Stimulated activated CD4-positive, alpha-beta T cell treated with anti-CD3 and anti-CD28 coated beads, Interleukin-12 subunit alpha, Interleukin-12 subunit beta, amount 100 ng/mL, for 24 hours (primary cell): Measurements from ENCODE around the gene POLR3B.
"Not testable (repeated sequence)": the region's sequence is repeated elsewhere in the genome, so short reads cannot be mapped to it uniquely, and the experiment has no call there.

ENCODE experiments used
- DNase-seq, 2 experiments: peaks; one replicate each; pipeline ENCODE4 v3.0.0-alpha.2; 2020; ENCODE audit warnings: low read depth in 2 of 2

Gene POLR3B

DNA sequence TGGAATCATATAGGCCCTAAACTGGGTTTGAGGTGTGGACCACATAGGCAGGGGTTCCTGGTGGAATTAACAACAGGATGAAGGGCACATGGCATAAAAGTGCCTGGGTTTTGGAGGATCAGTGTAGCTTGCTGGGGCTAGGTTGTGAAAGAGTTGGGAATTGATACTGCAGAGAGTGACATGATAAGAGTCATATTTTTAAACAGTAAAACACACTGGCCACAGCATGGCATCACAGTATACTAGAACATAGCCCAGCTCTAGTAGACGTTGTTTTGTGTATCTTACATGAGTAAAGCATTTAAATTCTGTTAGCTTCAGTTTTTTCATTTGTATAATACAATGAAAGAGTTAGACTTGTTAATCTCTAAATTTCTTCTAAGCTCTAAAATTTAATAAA is 102.0 kb downstream of the POLR3B start:
- DNase-seq, result no peak

DNA sequence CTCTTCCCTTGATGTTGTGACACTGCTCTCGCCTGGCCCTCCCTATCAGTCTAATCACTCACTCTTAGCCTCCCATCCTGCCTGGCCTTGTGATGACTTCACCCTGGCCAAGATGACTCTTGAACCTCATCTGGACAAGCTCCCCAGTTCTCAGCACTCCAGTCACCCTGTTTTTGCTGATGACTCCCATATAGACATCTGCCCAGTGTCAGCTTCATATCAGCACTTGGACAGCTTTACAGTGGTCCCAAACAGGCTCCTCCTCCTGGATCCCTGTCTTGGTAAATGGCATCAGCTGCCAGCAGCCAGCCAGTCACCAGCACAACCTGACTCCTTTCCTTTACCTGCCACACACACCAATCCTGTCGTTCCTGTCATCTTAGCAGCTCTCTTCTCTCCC is 104.2 kb downstream of the POLR3B start:
- no peak for DNase-seq

DNA sequence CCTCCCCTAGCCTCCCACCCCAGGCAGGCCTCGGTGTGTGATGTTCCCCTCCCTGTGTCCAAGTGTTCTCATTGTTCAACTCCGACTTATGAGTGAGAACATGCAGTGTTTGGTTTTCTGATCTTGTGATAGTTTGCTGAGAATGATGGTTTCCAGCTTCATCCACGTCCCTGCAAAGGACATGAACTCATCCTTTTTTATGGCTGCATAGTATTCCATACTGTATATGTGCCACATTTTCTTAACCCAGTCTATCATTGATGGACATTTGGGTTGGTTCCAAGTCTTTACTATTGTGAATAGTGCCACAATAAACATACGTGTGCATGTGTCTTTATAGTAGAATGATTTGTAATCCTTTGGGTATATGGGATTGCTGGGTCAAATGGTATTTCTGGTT is 108.1 kb downstream of the POLR3B start:
- not testable (repeated sequence) for DNase-seq

DNA sequence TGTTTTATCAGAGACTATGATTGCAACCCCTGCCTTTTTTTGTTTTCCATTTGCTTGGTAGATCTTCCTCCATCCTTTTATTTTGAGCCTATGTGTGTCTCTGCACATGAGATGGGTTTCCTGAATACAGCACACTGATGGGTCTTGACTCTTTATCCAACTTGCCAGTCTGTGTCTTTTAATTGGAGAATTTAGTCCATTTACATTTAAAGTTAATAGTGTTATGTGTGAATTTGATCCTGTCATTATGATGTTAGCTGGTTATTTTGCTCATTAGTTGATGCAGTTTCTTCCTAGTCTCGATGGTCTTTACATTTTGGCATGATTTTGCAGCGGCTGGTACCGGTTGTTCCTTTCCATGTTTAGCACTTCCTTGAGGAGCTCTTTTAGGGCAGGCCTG is 118.1 kb downstream of the POLR3B start:
- DNase-seq, result not testable (repeated sequence)

DNA sequence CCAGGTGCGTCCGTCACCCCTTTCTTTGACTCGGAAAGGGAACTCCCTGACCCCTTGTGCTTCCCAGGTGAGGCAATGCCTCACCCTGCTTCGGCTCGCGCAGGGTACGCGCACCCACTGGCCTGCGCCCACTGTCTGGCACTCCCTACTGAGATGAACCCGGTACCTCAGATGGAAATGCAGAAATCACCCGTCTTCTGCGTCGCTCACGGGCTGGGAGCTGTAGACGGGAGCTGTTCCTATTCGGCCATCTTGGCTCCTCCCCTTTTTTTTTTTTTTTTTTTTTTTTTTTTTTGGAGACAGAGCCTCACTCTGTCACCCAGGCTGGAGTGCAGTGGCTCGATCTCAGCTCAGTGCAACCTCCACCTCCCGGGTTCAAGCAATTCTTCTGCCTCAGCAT is 120.1 kb downstream of the POLR3B start:
- not testable (repeated sequence) for DNase-seq

DNA sequence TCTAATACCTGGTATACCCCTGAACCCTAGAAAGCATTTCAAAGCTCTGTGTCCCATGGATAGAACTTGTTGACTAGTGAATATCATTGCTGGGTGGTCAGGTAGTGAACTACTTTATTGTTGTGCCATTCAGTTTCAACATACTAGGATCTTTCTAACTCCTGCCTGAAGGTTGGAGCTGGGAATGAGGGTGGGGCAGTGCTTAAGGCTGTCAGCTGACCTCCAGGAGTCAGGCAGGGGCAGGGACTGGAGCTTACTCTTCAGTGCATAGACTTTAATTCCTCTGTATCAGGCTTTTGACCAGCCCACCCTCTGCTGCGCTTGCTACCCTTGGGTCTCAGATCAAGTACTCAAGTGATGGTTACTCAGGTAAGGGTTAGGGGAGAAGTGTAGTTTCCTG is 122.7 kb downstream of the POLR3B start:
- DNase-seq, result no peak

DNA sequence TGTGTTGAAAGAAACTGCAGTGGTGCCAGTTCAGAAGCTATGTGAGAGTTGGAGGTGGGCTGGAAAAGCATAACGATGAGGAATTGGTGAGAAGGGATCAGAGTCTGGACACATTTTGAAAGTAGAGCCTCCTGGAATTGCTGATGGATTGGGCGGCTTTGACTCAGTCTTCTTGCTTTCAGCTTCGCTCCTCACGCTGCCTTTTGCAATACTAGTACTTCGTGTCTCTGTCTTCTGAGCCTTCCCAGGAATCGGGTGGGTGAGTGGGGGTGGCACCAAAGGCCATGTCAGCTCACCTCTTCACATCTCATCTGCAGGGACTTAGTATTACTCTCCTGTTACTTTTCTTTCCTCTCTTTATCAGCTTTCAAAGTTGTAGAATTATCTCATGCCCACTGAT is 123.7 kb downstream of the POLR3B start:
- DNase-seq, result no peak

DNA sequence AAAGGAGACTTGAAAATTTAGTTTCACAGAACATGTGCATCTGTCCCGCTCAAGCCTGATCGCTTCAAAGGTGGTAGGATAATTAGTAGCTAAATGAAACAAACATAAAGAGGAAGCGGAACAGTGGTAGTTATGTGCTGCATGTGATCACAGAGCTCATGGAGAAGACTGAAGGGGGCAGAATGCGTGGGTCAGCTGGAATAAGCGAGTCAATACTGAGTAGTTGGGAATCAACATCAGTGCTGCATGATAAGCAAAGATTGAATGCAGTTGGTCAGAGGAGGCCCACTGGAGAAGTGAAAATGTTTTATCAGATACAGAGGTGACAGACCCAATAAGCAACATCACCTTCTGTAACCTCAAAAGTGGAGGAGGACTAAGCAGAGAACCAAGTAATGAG is 130.1 kb downstream of the POLR3B start:
- DNase-seq, result no peak

DNA sequence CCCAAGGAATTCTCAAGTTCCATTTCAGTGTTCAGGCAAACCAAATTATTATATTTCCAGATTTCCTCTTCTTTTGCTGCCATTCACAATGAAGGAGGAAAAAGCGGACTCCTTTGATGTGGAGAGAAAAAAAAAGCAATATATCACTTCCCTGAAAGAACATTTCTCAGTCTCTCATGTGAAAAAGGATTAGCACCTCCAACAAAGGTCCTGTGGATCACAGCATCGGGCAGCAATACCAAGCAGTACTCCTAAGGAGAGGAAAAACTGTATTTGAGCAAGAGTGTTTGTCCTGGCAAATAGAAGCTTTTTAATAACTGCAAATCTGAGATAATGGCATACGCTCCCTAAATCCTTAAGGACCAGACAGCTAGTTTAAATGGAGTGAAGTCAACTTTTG is 131.3 kb downstream of the POLR3B start:
- no peak for DNase-seq

DNA sequence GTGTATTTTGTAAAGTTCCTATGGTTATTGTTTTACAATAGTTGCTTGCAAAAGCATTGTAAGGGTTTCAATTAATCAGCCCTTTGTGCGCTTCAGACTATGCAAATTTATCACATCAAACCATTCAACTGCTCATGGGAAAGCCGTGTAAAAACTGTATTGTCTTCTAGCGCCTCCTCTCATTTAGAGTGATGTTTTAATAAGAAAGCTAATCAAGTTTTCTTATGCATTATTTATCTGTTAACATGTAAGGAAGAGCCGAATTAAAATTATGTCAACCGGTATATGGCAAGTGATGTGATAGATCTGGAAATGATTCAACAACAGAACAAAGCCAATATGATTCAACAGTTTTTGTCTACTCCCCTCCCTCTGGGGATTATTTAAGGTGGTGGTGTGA is 132.7 kb downstream of the POLR3B start:
- no peak for DNase-seq

DNA sequence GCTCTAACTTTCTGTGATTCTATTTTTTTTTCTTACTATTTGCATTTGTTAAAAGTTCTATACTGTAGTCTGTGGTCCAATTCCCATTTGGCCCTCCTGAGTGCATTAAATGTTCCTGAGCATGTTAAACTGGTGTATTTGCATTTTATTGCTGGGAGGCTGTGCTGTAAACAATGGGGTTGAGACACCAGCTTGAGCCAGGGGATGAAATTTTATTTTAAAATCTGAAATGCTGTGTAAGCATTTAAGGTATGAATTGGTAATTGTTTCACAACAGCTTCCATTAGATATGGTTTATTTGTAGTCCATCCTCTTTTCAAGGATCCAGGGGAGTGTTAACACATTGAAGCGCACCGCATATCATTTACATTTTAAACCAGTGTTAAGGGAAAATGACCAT is 135.3 kb downstream of the POLR3B start:
- no peak for DNase-seq

DNA sequence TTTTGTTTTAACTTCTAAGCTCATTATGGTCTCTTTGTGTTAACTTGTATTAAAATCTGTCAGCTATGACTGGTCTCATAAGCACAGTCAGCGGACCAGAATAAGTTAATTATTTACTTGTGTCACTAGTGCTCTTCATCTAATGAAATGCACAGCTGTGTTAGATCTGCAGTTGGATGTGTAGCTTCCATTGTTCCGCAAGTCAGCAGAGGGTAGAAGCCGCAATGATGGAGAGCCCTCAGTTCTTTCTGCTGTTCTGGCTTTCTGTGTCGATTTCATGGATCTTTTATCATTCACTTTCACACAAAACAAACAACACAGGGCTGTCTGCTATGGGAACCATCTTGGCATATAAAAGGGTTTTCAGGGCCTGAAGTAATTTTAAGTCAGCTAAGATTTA is 136.0 kb downstream of the POLR3B start:
- DNase-seq, result no peak

DNA sequence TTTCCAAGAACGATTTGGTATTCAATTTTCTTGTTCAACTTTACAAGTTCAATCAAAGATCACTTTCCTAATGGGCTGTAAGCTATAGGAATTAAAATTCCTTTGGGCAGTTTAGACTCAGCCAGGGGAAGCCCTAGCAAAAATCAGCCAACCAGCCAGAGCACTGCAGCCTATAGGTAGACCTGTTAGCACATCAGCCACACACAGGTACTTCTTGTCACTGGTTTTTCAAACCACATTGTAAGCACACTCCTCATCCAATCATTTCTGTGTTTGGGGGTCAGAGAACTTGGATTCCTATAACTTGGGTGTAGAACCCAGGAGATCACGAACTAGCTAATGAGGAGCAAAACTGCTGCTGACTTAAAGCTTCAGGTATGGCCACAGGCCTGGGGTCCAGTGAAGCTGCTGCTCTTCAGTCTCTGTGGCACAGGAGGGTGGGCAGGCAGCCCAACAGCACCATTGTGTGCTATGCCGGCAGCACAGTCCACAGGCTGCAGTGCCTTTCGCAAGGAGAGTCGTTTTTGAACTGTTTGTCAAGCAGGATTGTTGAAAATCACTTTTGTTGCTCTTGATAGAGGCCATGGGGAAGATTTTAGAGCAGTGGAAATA is 137.9 kb downstream of the POLR3B start:
- no peak for DNase-seq

DNA sequence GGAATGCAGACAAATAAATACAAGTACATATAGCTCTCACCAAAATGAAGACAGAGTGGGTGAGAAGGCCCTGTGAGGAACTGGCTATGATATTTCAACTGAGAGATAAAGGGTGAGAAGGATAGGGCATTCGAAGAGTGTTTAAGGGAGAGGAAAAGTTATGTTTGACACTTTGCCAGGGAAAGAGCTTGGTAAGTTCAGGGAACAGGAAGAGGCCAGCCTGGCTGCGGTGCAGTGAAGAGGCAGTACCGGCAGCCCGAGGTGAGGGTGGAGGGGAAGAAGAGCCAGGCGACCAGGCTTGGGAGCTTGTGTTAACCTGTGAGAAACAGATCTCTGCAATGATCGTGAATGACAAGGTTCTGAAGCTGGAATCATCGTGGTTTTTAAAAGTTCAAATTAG is 140.5 kb downstream of the POLR3B start:
- DNase-seq, result no peak

DNA sequence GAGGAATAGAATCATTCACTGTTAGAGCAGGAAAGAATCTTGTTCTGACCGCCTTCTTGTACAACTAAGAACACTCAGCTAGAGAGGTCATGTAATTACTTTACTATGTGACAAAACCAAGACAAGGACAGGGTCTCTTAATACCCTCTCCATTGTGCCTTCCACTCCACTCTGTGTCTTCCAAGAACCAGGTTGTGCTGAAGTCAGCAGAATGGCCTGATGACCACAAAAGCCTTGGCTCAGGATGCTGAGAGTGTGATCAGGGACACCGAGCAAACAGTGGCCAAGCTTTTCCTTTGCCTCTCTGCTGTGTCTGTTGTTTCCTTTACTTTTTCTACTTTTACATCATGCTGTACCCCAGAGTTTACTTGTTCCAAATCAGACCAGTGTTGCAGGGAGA is 142.1 kb downstream of the POLR3B start:
- no peak for DNase-seq

DNA sequence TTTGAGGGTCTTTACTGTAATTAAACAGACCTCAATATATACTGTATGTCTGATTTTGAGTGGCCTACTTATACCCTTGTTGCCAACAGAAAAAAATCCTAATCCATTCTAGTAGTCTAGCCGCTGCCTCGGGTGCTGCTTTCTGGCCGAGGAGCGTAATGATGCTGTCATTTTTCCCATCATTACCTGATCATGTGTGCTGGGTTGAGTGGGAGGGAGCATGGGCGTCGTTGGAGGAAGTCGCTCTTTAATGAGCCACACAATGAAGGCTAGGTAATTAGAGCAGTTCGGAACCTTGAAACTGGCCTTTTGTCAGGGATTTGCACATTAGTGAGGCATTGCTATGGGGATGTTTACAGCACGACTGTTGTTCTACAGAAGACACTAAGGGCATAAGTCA is 149.1 kb downstream of the POLR3B start:
- DNase-seq, result no peak

DNA sequence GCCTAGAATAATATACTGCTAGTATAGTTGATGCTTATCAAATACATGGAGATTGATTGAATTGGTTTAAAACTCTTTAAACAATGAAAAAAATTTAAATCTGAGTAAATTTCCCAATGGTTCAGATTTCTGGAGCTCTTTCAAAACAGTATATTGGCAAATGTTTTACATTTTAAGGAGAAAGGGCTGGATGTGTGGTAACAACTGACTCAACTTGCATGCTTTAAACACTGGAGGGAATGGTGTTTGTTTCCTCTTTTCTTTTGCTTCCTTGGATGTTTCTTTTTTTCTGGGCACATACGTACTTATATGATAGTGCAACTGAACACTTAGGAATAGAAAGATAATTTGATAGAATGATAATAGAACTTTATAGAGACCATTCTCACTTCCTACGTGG is 151.4 kb downstream of the POLR3B start:
- DNase-seq, result no peak

DNA sequence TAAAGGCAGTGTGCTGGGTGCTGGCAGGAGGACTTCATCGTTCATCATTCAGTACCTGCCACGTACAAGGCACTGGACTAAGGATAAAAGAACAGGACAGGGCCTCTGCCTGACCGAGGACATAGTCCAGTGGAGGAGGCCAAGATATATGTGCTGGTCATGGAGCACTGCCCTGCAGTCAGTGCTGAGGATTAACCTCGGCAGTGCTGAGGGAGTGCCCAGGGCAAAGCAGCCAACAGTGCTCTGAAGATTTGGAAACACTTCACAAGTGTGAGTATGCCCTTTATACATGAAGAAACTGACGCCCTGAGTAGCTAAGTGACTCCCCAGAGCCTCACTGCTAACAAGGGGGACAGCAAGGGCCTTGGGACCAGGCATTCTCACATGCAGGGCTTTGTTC is 153.8 kb downstream of the POLR3B start:
- no peak for DNase-seq

DNA sequence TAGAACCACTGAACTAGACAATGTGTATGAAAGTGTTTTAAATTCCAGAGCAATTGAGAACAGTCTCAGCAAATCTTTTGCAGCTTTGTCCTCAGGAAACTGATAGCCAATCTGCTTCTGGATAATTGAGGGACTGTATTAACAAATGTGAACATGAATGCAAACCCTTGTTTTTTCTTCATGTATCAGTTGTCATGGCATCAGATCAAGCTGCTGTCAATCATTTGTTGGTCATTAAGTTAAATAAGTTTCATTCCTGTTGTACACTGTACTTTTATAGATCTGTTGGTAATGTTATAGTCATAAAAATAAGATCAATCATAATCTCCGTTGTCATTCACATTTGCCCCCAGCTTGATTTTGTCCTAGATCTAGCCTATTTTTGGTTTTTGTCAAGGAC is 159.8 kb downstream of the POLR3B start:
- no peak for DNase-seq

DNA sequence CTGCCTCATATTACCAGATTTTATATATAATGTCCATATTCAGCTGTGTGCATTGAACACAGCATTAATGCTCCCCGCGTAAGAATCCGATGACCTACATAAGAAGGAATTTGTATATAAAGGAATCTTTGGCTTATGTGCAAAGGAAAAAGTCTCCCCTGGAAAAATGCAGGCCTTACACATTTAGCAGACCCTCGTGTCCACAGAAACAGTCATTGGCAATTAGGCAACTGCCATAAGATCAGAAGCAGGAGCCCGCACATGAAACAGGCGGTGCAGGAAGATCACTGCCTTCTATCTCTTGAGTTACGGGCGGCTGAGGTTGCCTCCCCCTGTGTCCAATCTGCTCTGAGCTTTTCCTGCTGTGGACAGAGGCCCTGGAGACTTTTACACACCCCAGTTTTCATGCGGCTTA is 162.1 kb downstream of the POLR3B start:
- no peak for DNase-seq

DNA sequence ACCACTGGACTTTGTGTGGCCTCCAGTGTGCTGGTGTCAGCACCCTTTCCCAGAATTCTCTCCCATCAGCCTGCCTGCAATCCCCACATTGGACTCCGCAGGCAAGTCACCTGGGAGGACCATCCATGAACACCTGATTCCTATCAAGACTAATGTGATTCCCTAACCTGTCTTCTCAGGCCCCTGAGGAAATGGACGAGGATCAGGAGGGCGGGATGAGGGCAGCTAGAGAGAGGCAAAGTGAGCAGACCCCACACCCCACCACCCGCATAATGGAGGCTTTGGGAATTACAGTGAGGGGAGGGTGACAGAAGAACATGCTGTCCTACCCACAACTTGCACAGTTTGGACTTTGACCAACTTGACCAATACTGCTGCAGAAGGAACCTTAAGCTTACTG is 164.4 kb downstream of the POLR3B start:
- DNase-seq, result no peak

DNA sequence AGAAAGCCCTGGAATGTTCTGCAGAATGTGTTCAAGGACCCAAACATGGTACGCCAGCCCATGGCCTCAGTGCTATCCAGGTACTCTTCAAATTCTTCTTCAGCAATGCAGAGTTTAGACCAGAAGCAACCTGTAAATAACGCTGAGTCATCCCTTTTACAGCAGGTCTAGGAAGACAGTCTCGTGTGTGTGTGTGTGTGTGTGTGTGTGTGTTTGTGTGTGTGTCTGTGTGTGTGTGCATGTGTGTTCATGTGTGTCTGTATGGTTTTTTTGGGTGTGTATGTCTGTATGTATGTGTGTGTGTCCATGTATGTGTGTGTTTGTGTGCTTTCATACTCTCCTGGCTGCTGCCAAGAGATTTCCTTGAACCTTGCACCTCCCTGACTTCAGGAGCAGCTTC is 165.2 kb downstream of the POLR3B start:
- DNase-seq, result no peak

DNA sequence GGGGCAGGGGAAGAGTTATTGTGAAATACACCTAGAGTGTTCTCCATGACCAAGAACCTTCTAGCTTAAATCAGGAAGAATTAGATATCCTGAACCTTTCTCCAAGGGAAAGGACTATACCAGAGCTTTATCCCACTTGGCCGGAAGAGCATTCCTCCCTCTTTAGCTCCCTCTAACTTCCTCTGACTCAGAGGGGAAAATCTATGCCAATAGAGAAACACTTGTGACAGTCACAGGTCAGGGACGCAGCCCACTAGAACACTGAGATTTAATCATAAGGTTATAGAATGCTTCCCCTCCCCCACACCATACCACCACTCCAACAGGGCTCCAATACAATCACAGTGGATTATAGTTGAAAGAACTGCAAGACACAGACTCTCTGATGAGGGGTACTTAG is 169.8 kb downstream of the POLR3B start:
- no peak for DNase-seq

DNA sequence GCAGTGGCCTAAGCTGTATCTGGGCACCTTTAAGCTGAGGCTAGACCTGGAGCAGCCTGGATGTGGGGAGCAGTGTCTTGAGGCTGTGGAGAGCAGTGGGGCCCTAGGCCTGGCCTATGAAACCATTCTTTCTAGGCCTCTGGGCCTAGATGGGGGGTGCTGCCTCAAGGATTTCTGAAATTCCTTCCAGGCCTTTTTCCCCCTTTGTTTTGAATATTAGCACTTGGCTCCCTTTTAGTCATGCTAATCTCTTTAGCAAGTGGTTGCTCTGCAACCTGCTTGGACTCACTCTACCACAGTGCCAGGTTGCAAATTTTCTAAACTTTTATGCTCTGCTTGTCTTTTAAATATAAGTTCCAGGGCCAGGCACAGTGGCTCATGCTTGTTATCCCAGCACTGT is 183.7 kb downstream of the POLR3B start:
- DNase-seq, result no peak

DNA sequence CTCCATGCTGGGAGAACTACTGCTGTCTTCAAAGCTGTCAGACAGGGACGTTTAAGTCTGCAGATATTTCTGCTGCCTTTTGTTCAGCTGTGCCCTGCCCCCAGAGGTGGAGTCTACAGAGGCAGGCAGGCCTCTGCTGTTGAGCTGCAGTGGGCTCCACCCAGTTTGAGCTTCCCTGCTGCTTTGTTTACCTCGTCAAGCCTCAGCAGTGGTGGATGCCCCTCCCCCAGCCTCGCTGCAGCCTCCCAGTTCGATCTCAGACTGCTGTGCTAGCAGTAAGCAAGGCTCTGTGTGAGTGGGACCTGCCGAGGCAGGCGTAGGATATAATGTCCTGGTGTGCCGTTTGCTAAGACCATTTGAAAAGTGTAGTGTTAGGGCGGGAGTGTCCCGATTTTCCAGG is 193.9 kb downstream of the POLR3B start:
- no peak for DNase-seq
